HG03521 (cell line): ENCODE data around the gene UNK.

Source experiments
- ATAC-seq: cut with Tn5 transposase; IDR thresholded peaks from one replicate; pipeline ENCODE4 v1.9.1; 2021; ENCODE audit warnings: mild to moderate bottlenecking, moderate library complexity; ENCODE audit not compliant: unreplicated experiment

The UNK gene

GRCh38 chr17:75831032-75831571 is 46.5 kb downstream of the UNK start:
- no peak for ATAC-seq

- no peak for ATAC-seq
Observed at GRCh38 chr17:75832164-75832651, 47.6 kb downstream of the UNK start.

- no peak for ATAC-seq
Observed at GRCh38 chr17:75832652-75833400, 48.2 kb downstream of the UNK start.

GRCh38 chr17:75834279-75834920 is 49.8 kb downstream of the UNK start:
- ATAC-seq: no peak

- no peak for ATAC-seq
Observed at GRCh38 chr17:75834928-75835653, 50.5 kb downstream of the UNK start.

- ATAC-seq: no peak
Observed at GRCh38 chr17:75835654-75835987, 51.0 kb downstream of the UNK start.

GRCh38 chr17:75836605-75837004 is 52.0 kb downstream of the UNK start:
- no peak for ATAC-seq

GRCh38 chr17:75837899-75838298 is 53.3 kb downstream of the UNK start:
- ATAC-seq: no peak

GRCh38 chr17:75838410-75838809 is 53.8 kb downstream of the UNK start:
- ATAC-seq: no peak

- no peak for ATAC-seq
Observed at GRCh38 chr17:75839942-75840798, 55.6 kb downstream of the UNK start.

- ATAC-seq: no peak
Observed at GRCh38 chr17:75840799-75841164, 56.2 kb downstream of the UNK start.

GRCh38 chr17:75842411-75842810 is 57.8 kb downstream of the UNK start:
- ATAC-seq: no peak

- ATAC-seq: no peak
Observed at GRCh38 chr17:75842963-75843576, 58.5 kb downstream of the UNK start.

- ATAC-seq: no peak
Observed at GRCh38 chr17:75843577-75844529, 59.2 kb downstream of the UNK start, which contains the start of gene UNC13D. Gene UNC13D, minus strand, starts transcription at chr17:75844404. Its CDS starts 67 bp downstream, at chr17:75844337.

- ATAC-seq: no peak
Observed at GRCh38 chr17:75844530-75845057, 60.0 kb downstream of the UNK start.

- ATAC-seq: peak; percentile 72
Observed at GRCh38 chr17:75845058-75845711, 60.6 kb downstream of the UNK start.

- no peak for ATAC-seq
Observed at GRCh38 chr17:75845933-75846691, 61.5 kb downstream of the UNK start.
